GM12874 (cell line): ENCODE results near the gene TTC13.

Source experiments
- TF ChIP-seq, protein P1 (sequence below): IDR thresholded peaks from 2 replicates; pipeline ENCODE4 v1.5.1; 2011; ENCODE audit warnings: low read depth, mild to moderate bottlenecking, control low read depth, low read length, moderate library complexity; ENCODE audit not compliant: insufficient read depth

Gene TTC13

GRCh38 chr1:230926182-230926581, 52.5 kb downstream of the TTC13 start:
- TF ChIP-seq, protein P1, sequence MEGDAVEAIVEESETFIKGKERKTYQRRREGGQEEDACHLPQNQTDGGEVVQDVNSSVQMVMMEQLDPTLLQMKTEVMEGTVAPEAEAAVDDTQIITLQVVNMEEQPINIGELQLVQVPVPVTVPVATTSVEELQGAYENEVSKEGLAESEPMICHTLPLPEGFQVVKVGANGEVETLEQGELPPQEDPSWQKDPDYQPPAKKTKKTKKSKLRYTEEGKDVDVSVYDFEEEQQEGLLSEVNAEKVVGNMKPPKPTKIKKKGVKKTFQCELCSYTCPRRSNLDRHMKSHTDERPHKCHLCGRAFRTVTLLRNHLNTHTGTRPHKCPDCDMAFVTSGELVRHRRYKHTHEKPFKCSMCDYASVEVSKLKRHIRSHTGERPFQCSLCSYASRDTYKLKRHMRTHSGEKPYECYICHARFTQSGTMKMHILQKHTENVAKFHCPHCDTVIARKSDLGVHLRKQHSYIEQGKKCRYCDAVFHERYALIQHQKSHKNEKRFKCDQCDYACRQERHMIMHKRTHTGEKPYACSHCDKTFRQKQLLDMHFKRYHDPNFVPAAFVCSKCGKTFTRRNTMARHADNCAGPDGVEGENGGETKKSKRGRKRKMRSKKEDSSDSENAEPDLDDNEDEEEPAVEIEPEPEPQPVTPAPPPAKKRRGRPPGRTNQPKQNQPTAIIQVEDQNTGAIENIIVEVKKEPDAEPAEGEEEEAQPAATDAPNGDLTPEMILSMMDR, result no peak

GRCh38 chr1:230925608-230926007, 53.1 kb downstream of the TTC13 start:
- TF ChIP-seq, protein P1, result no peak

- TF ChIP-seq, protein P1, result no peak
These were observed 55.5 kb downstream of the TTC13 start for GRCh38 chr1:230923176-230923575.

- TF ChIP-seq, protein P1, result no peak
These were observed 56.0 kb downstream of the TTC13 start for GRCh38 chr1:230922620-230923019.

GRCh38 chr1:230919207-230919606, 59.5 kb downstream of the TTC13 start:
- TF ChIP-seq, protein P1, result no peak

GRCh38 chr1:230917284-230918135, 61.2 kb downstream of the TTC13 start:
- TF ChIP-seq, protein P1, result peak; percentile 60

- TF ChIP-seq, protein P1, result no peak
These were observed 61.9 kb downstream of the TTC13 start for GRCh38 chr1:230916587-230917283.
